Left forelimb (tissue), 1 donor: ENCODE results near the gene ATP6V0A4.
"Not testable (repeated sequence)": the region's sequence is repeated elsewhere in the genome, so short reads cannot be mapped to it uniquely, and the experiment has no call there.

ENCODE experiments used
- DNase-seq: peaks from one replicate; pipeline ENCODE4 v3.0.0-alpha.2; 2018; ENCODE audit warnings: low spot score

ATP6V0A4 gene

GRCh38 chr7:138700857-138701536, 97.0 kb downstream of the ATP6V0A4 start, which contains the start of gene SVOPL:
Gene SVOPL, minus strand, starts transcription at chr7:138701362. Its CDS starts 22,317 bp downstream, at chr7:138679045.
- DNase-seq: no peak

- DNase-seq: no peak
These were observed 98.3 kb downstream of the ATP6V0A4 start for GRCh38 chr7:138699661-138700060.

GRCh38 chr7:138698281-138698680, 99.7 kb downstream of the ATP6V0A4 start:
- DNase-seq: no peak

GRCh38 chr7:138697535-138698182, 100.3 kb downstream of the ATP6V0A4 start:
- no peak for DNase-seq

GRCh38 chr7:138695776-138696175, 102.2 kb downstream of the ATP6V0A4 start:
- not testable (repeated sequence) for DNase-seq

GRCh38 chr7:138695106-138695505, 102.9 kb downstream of the ATP6V0A4 start:
- DNase-seq: no peak

- DNase-seq: no peak
These were observed 106.8 kb downstream of the ATP6V0A4 start for GRCh38 chr7:138691178-138691577.

- no peak for DNase-seq
These were observed 107.5 kb downstream of the ATP6V0A4 start for GRCh38 chr7:138690495-138690894.

GRCh38 chr7:138688037-138688436, 110.0 kb downstream of the ATP6V0A4 start:
- not testable (repeated sequence) for DNase-seq

- DNase-seq: no peak
These were observed 113.7 kb downstream of the ATP6V0A4 start for GRCh38 chr7:138684340-138684739.

- DNase-seq: no peak
These were observed 118.2 kb downstream of the ATP6V0A4 start for GRCh38 chr7:138679793-138680192.

- no peak for DNase-seq
These were observed 127.4 kb downstream of the ATP6V0A4 start for GRCh38 chr7:138670594-138670993.

- DNase-seq: no peak
These were observed 128.6 kb downstream of the ATP6V0A4 start for GRCh38 chr7:138669364-138669763.

- no peak for DNase-seq
These were observed 129.1 kb downstream of the ATP6V0A4 start for GRCh38 chr7:138668946-138669345.

GRCh38 chr7:138668229-138668596, 129.8 kb downstream of the ATP6V0A4 start:
- no peak for DNase-seq

GRCh38 chr7:138667535-138668228, 130.3 kb downstream of the ATP6V0A4 start:
- no peak for DNase-seq

- no peak for DNase-seq
These were observed 131.6 kb downstream of the ATP6V0A4 start for GRCh38 chr7:138666385-138666784.

GRCh38 chr7:138665669-138666140, 132.3 kb downstream of the ATP6V0A4 start:
- no peak for DNase-seq

GRCh38 chr7:138665249-138665648, 132.7 kb downstream of the ATP6V0A4 start:
- DNase-seq: no peak

- DNase-seq: no peak
These were observed 134.0 kb downstream of the ATP6V0A4 start for GRCh38 chr7:138663725-138664710.

GRCh38 chr7:138662991-138663320, 135.0 kb downstream of the ATP6V0A4 start:
- no peak for DNase-seq
